HG03432 (cell line): ENCODE measurements around the gene CCDC192.

ENCODE experiments used
- ATAC-seq: cut with Tn5 transposase; IDR thresholded peaks from one replicate; pipeline ENCODE4 v1.9.1; 2021; ENCODE audit warnings: mild to moderate bottlenecking, moderate library complexity; ENCODE audit not compliant: unreplicated experiment

CCDC192 gene

DNA sequence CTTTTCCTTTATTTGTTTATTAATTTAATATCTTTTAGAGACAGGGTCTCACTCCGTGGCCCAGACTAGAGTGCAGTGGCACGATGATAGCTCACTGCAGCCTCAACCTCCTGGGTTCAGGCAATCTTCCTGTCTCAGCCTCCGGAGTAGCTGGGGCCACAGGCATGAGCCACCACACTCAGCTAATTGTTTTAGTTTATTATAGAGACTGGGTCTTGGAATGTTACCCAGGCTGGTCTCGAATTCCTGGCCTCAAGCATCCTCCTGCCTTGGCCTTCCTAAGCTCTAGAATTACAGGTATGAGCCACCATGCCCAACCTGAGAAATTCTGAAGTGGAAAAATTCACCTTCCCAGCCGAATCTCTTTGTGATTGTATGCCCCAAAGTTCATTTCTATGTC is 240.9 kb downstream of the CCDC192 start:
- no peak for ATAC-seq

- no peak for ATAC-seq
Measured at GRCh38 chr5:127947941-127948340, 244.8 kb downstream of the CCDC192 start.

- no peak for ATAC-seq
Measured at GRCh38 chr5:127950707-127951391, 247.7 kb downstream of the CCDC192 start.

DNA sequence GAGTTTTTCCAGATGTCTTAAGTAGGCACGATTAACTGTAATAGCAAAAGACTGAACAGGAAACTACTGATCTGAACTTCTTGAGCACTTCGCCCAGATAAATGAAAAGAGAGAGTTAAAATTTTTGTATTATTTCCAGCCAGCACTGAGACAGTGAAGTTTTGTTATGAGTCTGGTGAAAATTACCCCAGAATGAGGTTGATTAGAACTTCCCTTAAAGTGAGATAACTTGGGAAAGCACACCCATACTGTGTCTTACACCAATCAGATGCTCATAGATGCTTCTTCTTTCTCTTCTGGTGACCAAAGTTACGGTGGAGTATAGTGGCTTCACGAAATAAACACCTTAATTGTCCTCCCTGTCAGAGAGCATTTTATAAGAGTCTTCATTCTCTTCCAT is 248.6 kb downstream of the CCDC192 start:
- peak; percentile 50 for ATAC-seq

DNA sequence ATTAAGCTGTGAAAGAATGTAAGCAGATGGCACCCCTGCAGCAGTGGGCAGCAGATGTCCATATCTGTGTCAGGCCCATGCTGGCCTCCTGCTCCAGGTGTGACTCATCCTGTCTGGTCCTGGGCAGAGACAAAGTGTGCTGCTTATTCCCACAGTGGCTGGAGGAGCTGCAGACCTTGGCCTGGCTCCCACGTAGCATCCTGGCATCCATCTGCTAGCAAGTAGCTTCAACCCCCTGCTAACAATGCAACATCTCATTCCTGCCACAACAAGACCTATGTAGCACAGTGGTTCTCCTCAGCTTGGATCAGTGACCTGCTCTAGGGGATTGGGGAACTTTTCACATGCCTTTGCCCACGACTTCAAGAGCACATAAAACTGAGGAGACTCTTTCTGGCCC is 254.0 kb downstream of the CCDC192 start:
- no peak for ATAC-seq

DNA sequence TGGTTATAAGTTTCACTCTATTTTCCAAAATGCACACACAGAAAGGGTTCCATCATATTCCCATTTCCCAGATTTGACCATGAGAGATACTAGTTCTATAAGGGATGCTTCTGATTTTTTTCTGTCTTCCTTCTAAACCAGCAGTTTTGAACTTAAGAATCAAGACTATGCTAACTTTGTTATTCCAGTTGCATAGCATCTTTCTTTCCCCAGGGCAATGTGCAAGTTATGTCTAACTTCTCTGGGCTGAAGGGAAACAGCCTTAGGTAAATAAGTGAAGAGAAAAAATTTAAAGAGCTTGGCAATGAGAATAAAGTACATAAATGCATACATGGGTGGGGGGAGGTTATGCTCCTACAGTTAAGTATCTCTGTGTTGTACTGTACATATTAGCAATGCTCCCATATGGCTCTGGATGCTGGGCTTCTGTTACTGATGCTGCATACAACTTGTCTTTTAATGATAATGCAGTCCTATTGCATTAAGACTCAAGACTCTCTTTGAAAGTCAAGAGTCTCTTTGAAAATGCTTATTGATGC is 254.6 kb downstream of the CCDC192 start:
- ATAC-seq, result no peak

DNA sequence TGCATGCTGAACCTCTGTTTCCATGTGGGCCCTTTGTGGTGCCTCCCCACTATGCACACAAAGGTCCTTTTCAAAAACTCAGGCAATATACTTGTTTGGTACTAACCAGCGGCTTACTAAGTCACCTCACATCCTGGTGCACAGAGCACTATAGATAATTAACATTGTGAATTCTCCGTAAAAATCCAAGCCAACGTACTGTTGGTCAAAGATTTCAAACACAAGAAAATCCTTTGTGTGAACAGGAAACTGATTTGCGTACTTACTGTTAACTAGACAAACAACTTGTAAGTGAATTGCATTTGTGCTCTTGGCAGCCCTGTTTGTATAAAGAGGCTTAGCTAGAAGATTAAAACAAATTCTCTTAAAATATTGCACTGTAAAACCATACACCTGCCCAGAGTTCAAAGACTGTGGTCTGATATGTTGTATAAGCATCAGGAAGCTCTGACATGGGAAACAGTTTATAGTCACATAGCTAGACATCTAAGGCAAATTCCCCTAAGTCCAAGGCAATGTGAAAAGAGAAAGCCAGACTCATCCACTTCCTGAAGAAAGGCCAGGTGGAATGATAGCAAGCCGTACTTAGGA is 255.3 kb downstream of the CCDC192 start:
- no peak for ATAC-seq

DNA sequence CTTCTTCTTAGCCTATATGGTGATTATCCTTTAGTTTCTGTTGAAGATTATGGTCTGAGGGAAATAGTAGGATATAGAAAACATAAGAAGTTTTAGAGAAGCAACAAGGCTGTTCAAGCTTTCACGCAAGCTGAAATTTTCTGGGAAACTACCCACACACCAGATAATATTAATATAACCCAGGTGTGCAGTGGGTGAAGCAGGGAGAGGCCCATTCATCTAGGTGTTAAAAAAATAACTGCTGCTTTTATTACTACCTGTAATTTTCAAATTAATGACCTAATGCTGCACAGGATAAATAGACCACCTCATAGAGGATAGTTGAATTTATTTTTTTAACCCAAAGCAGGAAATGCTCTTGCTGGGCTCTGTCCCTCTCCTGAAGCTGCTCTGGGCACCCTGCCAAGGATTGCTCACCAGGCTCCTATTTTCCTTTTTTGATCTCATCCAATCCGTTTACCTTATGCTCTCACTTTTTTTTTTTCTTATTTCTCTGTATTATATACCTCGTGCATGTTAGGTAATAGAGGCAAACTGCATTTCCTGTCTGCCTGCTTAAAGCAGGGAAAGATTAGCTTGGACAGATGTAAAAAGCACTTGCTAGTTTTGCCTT is 256.1 kb downstream of the CCDC192 start:
- no peak for ATAC-seq

GRCh38 chr5:127960270-127960691 is 257.1 kb downstream of the CCDC192 start:
- ATAC-seq, result no peak

- ATAC-seq, result no peak
Measured at GRCh38 chr5:127961006-127961762, 258.0 kb downstream of the CCDC192 start.

- no peak for ATAC-seq
Measured at GRCh38 chr5:127961763-127962145, 258.6 kb downstream of the CCDC192 start.

- ATAC-seq, result no peak
Measured at GRCh38 chr5:127962491-127962890, 259.3 kb downstream of the CCDC192 start.

GRCh38 chr5:127963233-127963632 is 260.0 kb downstream of the CCDC192 start:
- no peak for ATAC-seq

- no peak for ATAC-seq
Measured at GRCh38 chr5:127963931-127964330, 260.7 kb downstream of the CCDC192 start.

DNA sequence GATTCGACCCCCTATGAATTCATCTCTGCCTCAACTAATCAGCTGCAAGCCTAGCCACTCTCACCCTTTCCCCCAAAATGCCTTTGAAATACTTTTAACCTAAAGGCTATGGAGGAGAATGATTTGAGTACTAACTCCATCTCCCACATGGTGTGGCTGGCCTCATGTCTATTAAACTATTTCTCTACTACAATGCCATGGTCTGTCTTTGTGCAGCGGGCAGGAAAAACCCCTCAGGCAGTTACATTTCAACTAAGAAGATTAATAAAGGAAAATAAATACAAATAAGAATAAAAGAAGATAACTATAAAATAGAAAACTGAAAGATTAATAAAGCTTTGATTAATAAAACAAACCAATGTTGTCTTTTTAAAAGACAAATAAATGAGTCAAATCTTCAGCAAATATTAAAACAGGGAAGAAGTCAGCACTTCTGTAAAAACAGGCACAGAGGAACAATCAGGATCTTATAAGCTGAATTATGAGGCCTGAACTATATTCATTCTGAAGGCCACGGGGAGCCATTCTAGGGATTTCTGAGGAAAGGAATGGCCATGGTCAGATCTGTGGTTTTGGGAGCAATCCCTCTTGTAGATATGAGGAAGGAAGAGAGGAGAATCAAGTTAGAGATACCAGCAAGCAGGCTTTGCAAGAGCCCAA is 264.3 kb downstream of the CCDC192 start:
- ATAC-seq, result no peak

DNA sequence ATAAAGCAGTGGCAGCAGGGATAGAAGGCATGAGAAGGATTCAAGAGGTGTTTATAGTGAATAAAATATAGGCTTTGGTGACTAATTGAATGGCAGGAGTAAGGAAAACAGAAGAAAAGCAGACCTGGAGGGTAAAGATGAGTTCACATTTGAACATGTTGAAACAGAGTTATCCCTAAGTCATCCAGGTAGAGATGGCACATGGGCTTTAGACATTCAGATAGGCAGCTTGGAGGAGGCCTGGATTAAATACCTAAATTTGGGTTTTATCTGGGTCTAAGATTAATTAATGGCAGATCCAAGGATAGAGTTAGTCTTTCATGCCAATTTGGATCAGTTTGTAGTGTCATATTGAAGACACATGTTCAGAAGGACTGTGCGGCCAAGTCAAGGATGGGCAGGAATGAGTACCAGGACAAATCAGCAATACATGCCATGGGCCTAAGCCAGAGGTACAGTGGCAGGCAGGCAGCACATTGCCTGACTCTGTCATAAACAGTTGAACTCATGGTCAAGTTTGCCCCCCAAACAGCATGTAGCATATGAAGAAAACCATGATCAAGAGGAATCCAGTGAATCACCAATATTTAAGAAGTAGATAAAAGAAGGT is 264.9 kb downstream of the CCDC192 start:
- no peak for ATAC-seq

DNA sequence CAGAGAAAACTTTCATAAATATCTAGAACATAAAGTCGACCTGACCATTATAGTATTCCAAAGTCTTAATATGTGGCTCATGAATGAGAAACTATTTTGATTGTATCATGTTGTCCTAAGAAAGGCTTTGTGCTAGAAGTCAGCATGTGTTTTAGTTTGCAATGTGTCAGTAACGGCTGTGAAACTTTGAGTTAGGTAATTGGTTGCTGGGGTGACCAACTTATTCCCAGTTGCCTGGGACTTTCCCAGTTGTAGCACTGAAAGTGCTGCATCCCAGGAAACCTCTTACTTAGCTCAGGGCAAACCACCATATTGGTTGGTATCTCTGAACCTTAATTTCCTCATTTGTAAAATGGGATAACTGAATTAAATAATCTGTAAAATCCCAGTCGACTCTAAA is 265.8 kb downstream of the CCDC192 start:
- ATAC-seq, result no peak

GRCh38 chr5:127969651-127970050 is 266.5 kb downstream of the CCDC192 start:
- ATAC-seq, result no peak

DNA sequence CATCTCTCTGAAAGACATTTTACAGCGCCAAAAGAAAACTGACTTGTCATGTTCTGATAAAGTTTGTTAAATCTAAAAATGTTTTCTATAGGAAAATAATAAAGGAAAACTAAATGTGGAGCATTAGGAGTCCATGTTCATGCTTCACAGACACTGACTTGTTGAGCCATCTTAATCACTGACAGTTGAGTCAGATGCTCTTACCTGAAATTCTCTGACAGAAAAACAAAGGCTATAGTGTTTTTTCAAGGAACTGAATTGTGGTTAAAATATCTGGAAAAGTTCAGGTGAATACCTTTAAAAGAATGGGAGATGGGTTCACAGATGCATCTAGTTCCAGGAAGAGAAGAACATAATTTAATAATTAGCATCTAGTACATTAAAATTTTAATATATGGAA is 266.9 kb downstream of the CCDC192 start:
- no peak for ATAC-seq

- ATAC-seq, result no peak
Measured at GRCh38 chr5:127970854-127971425, 267.7 kb downstream of the CCDC192 start.
